ENCODE data around the gene ABCC4.

The ABCC4 gene

GRCh38 chr13:95258098-95258497 lies 43.2 kb downstream of the ABCC4 start:
- DNase-seq, result no peak

GRCh38 chr13:95256091-95256490 lies 45.2 kb downstream of the ABCC4 start:
- DNase-seq, result peak; percentile 97

GRCh38 chr13:95255072-95255732 lies 46.0 kb downstream of the ABCC4 start:
- no peak for DNase-seq

GRCh38 chr13:95254339-95254738 lies 46.9 kb downstream of the ABCC4 start:
- DNase-seq, result peak; percentile 37

GRCh38 chr13:95253033-95253432 lies 48.2 kb downstream of the ABCC4 start:
- no peak for DNase-seq

GRCh38 chr13:95251641-95252040 lies 49.6 kb downstream of the ABCC4 start:
- DNase-seq, result no peak

- DNase-seq, result no peak
These were observed 50.3 kb downstream of the ABCC4 start for GRCh38 chr13:95250961-95251360.

GRCh38 chr13:95248953-95249352 lies 52.3 kb downstream of the ABCC4 start:
- no peak for DNase-seq

GRCh38 chr13:95247852-95248251 lies 53.4 kb downstream of the ABCC4 start:
- DNase-seq, result no peak

- DNase-seq, result no peak
These were observed 54.1 kb downstream of the ABCC4 start for GRCh38 chr13:95247171-95247570.

- no peak for DNase-seq
These were observed 54.8 kb downstream of the ABCC4 start for GRCh38 chr13:95246292-95247082.

GRCh38 chr13:95245071-95245470 lies 56.2 kb downstream of the ABCC4 start:
- no peak for DNase-seq

- DNase-seq, result no peak
These were observed 58.0 kb downstream of the ABCC4 start for GRCh38 chr13:95243207-95243606.

GRCh38 chr13:95241321-95241720 lies 59.9 kb downstream of the ABCC4 start:
- DNase-seq, result no peak

GRCh38 chr13:95239283-95239682 lies 62.0 kb downstream of the ABCC4 start:
- DNase-seq, result peak; percentile 49

GRCh38 chr13:95237310-95237870 lies 63.9 kb downstream of the ABCC4 start:
- no peak for DNase-seq

- DNase-seq, result no peak
These were observed 64.5 kb downstream of the ABCC4 start for GRCh38 chr13:95236774-95237173.

GRCh38 chr13:95235974-95236373 lies 65.3 kb downstream of the ABCC4 start:
- no peak for DNase-seq

- DNase-seq, result peak; percentile 1
These were observed 66.0 kb downstream of the ABCC4 start for GRCh38 chr13:95235199-95235756.

- DNase-seq, result no peak
These were observed 67.0 kb downstream of the ABCC4 start for GRCh38 chr13:95234242-95234641.

- no peak for DNase-seq
These were observed 68.1 kb downstream of the ABCC4 start for GRCh38 chr13:95233026-95233635.

- DNase-seq, result no peak
These were observed 69.9 kb downstream of the ABCC4 start for GRCh38 chr13:95231393-95231792.

GRCh38 chr13:95229855-95230254 lies 71.4 kb downstream of the ABCC4 start:
- DNase-seq, result no peak

Measured in HCEC 1CT (cell line).